Measurements from ENCODE around the gene SIK3.
A peak's percentile ranks its signal among the peaks of the same experiment; 100 is the strongest.

Gene SIK3

DNA sequence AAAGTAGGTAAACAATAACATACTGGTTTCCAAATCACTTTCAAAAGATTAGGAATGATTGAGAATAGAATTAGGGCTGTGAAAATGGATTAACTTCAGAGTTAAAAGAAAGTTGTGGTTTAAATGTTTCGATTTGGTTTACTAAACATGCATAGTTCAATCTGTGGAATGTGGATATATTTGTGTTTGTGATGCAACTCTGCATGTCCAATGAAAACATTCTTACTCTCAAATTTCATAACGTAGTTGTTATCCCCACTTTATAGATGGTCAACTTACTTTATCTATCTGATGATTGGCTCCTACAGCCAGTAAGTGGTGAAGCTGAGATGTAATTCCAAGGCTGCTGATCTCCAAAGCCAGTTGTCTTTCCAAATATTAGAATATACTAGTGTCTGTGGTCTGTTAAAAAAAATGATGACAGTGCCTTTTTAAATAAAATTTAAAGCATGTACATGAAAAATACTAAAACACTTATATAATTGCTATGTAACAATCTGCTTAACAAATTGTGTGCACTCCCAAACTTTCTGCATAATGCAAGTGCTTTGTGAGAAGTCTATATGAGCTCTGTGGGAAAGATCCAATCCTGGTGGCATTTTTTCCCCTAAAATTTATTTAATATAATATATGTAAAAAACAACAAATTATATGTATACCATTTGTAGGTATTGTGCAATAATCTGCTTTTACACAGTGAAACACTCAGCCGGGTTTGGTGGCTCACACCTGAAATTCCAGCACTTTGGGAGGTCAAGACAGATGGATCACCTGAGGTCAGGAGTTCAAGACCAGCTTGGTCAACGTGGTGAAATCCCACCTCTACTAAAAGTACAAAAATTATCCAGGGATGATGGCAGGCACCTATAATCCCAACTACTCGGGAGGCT lies 9.7 kb upstream of the SIK3 start:
- DNase-seq, result no peak

DNA sequence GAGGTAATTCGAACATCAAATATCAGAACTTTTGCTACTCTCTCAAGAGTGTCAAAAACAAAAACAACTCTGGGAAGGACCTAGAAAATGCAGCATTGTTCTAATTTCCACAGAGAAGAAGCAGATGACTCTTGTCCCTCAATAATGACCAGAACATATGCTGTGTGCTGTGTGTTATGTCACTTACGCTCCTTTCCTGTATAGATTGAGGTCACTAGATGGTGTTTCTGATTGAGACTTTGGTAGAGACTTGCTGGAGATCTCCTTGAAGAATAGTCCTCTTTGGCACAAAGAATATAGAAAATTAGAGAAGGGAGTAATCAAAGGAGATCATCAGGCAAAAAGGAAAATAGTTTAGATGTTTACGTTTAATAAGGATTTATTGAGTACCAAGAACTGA lies 2.3 kb upstream of the SIK3 start:
- DNase-seq, result no peak

DNA sequence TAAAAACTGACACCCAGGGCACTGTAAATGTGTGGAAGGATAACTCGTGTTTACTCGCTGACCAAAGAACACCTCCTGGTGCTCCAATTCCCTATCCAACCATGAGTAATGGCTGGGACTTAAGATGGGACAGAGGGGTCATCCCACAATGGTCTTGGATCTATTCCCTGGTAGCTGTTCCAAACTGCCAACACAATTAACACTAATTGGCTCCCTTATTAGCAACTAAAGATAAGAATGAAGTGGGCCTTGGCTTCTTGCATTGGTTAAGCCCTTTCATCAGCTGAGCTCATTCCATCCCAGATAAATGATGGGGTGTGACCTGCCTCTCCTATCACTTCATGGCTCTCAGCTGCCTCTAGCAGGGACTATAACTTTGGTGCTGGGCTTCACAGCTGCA lies 1.5 kb upstream of the SIK3 start:
- DNase-seq, result no peak

DNA sequence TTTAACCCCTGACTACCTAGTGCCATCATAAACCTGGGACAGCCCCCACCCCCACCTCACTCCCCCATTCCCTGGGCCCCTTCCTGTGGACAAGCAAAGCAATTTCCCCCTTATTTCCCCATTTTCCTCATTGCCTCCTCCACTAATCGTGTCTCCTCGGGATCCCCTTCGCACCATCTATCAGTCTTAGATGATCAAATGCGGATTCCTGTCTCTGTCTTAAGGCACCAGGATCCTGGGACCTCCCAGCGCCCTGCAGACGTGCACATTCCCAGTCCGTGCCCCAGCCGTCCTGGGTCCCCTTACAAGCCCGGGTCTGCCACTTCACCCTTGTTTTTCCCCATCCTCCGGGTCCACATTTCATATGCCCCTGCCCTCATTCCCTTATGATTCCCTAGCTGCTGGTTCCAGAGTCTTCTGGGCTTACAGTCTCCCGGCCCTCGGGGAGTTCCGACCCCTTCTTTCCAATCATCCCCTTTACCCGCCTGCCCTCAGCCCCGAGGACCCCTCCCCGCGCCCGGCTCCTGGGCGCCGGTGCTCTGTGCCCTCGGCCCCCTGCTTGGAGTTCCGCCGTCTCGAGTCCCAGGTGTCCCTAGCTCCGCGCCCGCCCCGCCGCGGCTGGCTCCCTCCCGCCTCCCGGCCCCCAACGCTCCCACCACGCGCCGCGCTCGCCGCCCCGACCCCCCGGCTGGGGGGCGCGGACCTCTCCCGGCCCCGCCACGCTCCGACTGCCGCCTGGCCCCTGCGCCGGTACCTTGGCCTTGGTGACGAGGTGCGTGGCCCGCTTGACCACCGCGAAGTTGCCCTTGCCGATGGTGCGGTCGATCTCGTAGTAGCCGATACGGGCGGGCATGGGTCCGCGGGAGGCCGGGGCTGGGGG lies 599 bp downstream of the SIK3 start:
- peak; percentile 66 for DNase-seq

DNA sequence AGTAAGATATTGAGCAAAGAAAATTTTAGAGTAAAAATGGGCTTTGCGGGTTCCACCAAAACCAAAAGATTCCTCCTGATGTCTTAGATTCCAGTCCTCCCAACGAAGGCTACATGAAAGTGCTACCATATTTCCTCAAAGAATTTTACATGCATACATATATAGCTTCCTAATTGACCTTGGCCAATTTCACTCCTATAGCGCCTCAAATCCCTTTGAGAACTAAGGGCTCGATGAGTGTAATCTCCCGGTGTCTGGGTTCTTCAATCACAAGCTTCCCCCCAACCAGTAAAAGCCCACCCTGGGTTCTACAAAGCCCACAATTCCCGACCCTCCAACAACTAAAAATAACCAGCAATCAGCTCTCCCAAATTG lies 1.2 kb downstream of the SIK3 start:
- DNase-seq, result no peak

DNA sequence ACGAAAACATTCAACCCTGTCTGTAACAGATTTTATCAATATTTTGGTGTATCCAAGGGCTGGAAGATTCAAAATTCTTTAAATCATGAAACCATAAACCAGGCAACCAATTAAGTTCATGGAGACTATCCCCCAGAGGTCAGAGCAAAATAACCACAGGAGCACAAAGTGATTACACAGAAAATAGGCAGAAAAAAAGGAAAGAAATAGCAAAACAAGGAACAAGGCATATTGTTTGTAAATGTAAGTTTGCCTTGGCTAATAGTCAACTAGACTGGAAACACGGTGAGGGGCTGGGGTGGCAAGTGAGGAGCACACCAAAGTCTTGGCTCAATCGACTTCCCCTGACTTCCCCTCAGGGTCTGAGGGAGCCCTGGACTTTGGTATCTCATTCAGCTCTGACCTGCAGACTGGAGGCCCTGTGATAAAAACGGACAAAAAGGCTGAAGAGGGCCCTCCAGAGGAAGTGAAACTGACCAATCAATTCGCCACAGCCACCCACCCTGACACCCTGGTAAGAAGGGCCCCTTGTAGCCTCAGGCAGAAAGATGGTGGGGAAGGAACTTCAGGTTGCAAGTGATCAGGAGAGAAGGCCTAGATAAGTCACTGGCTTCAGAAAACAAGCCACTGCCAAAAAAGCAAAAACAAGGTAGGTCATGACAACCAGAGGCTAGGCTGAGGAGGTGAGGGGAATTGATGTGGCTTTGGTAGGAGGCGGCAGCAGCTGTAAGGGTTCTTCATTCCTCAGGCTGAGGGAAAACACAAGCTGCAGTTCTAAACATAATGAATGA lies 1.8 kb downstream of the SIK3 start:
- no peak for DNase-seq

DNA sequence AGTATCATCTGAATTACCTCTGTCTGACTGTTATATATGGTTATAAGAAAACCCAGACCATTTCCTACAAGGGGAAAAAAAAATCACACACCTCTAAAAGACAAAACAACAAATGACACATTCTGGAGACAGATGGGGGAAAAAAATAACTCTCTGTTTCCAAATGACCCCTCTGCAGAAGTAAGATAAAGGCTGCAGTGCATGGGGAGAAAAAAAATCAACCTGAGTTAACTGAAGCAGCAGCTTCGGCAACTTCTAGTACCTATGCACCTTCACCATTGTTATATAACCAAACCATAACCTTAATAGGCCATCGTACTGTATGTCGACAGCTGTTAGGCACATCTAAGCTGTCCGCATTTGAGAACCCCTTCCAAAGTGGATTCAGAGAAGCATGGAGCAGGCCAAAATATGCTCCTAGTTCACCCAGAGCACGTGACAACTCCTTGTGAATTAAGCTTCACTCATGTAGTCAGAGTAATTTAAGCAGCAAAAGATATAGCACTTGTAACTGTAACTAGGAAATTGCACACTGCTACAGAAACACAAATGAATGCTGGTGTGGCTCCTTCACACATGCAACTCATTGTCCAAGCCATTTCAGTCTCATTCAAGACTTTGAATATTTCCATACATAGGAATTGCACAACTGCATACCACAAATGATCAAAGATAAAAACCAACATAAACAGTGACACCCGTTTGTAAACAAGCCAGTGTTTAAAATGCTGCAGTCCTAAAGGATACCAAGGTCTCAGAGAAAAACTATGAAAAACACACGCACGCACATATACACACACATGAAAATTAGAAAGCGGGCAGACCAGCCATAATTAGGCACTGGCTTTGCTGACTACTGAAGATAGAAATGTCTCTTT lies 2.7 kb downstream of the SIK3 start:
- DNase-seq, result no peak

DNA sequence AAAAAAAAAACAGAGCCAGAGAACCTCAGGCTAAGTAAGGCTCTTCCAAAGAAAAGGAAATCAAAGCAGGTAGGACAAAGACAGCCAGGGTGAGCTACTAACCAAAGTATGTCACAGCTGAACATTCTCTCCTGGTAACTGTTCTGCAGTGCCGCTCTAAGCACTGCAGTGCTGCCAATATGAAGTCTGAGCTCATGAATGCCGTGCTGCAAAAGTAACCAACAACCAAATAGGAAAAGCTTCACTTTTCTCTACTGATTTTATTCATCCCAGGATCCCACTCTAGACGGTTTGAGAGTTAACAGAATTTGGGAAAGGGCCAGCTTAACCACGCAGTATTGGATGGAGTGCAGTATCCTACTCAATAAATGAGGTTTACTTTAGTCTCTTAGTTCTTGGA lies 3.5 kb downstream of the SIK3 start:
- DNase-seq, result peak; percentile 43

DNA sequence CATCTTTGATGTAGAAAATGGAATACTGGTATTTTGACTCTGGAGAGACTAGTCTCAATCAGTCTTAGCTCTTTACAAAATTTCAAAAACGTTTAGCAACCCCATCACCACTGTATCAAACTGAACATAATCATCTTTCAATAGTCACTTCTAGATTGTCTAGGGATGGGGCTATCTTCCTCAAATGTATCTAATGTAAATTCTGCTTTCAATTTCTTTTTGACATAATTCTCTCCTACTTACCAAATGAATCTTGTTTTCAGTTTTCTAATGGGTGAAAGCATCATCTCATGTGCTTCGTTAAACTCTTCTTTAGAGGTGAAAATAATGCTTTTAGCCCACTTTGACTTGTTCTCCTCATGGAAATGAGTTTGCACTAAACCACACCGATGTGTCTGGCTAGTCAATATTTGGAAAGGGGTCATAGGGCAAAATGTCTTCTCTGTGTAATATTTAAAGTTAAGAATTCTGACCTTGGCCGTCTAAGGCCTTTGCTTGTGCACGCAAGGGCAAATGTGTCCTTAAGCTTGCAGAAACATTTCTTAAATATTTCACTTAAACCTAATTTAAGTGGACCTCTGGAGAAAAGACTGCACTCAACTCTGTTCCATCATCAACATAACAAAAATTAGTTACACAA lies 5.2 kb downstream of the SIK3 start:
- no peak for DNase-seq

DNA sequence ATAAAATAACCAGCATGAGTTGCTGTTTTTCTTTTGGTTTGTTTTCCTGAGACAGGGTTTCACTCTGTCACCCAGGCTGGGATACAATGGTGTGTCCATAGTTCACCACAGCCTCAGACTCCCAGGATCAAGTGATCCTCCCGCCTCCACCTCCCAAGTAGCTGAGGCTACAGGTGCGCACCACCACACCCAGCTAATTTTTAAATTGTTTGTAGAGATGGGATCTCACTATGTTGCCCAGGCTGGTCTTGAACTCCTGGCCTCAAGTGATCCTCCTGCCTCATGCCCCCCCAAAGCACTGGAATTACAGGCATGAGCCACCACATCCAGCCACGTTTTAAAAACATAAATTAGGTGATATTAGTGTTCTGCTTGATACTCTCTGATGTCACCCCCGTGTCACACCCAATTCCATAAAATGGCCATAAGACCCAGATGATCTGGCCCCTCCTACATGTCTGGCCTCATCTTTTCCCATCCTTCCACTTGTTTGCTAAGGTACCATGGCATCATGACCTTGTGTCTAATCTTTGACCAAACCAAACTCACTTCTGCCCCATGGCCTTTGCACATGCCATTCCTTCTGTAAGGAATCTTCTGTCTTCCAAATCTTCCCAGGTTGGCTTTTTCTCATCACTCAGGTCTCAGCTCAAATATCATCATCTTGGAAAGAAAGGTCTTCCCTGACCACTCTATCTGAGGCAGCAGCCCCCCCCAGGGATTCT lies 6.3 kb downstream of the SIK3 start:
- DNase-seq, result no peak

DNA sequence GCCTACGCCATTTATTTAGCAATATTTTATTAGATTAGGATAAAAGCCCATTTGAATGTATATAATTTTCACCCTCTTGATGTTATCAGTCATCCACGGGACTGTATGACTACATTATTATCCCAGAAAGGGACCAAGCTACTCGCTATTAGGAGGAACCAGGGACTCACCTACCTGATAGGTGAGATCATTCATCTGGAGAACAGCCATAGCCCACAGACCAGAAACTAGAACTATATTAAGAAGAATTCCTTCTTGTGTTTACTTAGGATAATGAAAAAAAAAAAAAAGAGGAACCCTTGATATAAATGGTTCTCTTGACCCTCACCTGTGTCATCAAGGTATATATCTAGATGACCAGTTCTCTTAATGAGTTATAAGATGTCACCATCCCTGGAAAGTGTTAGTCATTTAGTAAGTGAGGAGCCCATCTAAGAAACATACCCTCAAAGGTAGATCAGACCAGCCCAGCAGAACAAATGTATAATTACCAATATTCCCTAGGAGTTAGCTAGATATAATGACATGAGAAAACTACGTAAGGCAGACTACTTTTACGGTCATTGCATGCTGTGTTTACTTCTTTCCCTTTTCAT lies 8.0 kb downstream of the SIK3 start:
- DNase-seq, result no peak

DNA sequence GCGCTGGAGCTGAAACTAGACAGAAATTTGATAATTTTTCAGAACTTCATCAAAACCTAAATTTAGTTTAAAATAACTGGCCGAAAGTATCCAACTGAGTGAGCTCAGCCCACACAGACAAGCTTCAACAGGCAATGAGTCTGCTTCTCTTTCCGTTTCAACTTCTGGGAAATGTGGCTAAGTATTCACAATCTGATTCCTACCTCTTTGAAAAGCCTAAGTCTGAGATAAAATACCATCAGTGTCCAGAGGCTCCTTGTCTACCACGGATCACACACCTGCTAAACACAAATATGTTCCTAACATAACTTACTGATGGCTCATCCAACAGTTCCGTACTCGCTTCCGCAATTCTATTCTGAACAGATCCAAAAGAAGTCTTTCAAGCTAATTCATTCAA lies 8.5 kb downstream of the SIK3 start:
- no peak for DNase-seq

DNA sequence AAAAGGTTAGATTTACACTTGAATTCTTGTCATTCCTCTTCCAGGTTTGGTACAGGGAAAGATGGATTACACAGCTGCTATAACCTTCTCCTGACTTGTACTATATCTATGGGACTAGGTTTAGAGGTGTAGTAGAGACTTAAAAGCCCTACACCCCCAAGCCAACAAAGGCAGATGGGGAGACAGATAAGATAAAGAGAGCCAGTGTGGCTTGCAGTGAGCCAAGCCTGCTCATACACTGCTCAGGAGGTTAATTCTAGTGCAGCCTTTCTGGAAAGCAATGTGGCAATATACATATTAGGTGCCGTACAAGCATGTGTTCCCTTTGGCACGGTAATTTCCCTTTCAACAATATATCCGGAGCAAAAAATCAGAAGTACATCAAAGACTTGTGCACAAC lies 10.8 kb downstream of the SIK3 start:
- DNase-seq, result no peak

DNA sequence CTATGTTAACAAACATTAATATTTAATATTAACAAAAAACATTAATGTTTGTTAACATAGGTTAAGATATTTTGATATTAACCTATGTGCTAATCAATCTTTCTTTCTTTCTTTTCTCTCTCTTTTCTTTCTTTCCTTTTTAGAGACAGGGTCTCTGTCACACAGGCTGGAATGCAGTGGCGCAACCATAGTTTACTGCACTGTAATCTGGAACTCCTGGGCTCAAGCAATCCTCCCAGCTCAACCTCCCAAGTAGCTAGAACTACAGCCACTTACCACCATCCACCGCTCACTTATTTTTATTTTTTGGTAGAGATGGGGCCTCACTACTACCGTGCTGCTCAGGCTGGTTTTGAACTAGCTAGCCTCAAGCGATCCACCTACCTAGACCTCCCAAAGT lies 13.2 kb downstream of the SIK3 start:
- no peak for DNase-seq

DNA sequence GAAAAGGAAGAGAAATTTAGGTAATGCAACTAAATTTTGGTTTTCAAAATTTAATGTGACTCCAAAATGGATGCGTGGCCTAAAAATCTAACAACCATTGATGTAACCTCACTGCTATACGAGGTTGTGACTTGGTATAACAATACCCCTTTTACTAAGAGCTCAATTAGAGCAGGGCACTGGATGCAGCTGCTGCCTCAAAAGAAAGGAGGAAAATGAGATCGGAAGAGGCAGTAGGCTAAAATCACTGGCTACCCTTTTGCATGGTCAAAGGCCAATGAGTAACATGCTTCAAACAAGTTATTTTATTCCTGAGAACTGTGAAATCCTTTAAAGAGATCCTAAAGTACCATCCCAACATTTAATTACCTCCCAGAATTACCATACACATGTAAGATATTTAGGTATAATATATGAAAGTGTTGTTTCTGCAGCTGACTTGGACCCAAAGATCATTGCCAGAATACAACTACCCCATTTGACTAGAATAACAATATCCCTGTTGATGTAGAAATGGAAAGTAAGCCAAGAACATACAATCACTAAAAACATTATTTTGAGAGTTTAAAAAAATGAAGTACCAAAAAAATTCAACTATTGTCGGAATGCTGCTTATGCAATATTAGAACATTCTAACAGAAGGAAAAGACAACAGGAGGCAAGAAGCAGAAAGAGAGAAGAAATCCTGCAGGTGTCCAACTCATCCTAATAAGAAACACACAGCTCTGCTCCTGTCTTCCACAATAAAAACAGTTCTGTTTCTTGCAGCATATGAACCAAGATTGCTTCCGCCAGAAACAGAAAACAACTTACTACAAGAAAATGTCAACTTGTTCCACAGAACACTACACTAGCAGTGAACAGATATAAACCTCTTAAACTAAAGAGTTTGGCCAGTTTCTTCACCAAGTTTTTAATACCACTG lies 15.0 kb downstream of the SIK3 start:
- DNase-seq, result no peak

DNA sequence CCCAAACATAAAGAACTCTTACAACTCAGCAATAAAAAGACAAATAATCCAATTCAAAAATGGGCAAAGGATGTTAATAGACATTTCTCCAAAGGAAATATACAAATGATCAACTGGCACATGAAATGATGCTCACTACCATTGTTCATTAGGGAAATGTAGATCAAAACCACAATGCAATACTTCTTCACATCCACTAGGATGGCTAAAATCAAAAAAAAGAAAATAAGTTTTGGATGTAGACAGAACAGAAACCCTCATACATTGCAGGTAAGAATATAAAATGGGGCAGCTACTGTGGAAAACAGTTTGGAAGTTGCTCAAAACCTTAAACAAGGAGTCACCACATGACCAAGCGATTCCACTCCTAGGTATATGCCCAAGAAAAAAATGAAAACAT lies 16.3 kb downstream of the SIK3 start:
- DNase-seq, result no peak

DNA sequence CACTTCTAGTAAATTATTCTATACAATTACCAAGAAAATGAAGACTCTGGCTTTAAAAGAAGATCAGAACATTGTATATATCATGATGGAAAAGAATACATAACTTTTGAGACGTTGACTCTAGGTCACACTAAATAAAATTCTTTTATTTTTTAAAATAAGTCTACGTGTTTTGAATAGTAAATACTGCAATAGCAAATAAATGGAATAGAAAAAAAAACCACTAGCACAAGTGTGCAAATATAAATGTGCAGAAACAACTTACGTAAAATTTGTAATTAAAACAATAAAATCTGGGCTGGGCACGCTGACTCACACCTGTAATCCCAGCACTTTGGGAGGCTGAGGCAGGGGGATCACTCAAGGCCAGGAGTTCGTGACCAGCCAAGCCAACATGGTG lies 17.9 kb downstream of the SIK3 start:
- DNase-seq, result no peak

DNA sequence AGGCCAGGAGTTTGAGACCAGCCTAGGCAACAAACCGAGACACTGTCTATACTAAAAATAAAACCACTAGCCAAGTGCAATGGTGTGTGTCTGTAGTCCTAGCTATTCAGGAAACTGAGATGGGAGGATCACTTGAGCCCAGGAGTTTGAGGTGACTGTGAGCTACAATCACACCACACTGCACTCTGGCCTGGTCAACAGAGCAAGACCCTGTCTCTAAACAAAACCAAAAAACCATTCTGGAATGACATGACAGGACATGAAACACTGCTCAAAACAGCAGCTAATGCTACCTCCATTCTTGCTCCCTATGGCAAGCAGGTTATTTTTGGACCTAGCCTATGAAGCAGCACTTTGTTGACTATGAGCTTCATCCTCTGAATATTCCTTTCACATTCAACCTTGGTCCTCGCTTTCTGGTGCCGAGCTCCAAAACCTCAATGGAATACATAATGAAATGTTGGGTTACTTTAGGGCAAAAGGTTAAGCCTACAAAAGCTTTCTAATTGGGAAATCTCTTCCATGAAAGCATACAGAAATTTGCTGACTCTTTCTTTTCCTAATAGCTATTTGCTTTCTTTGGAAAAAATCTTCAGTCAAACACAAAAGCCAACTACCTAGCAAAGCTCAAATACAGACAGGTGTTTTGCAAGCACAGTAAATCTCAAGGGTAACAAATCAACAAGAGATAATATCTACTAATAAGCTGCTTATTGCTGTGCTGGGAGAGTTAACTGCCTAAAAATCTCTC lies 21.1 kb downstream of the SIK3 start:
- DNase-seq, result no peak

DNA sequence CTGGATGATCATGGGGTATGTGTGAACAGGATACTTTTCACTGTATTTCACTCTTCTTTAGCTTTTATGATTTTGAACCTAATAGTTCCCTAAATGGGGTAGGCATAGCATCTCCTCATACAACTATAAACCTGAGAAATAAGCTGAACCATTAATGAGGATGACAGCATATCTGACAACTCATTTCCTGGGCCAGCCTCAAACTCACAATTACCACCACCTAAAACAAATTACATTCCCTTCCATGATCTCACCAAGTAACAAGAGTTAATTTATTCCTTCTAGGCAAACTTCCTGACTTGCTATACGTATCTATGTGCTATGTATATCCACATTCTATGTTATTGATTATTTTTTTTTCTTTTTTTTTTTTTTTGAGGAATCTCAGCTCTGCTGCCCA lies 23.0 kb downstream of the SIK3 start:
- no peak for DNase-seq

Data from left hindlimb (tissue), 1 donor.